Astrocyte of the cerebellum (primary cell): Measurements from ENCODE around the gene CCDC102A.

ENCODE experiments used
- DNase-seq: peaks from one replicate; pipeline ENCODE4 v3.0.0-alpha.2; 2011; ENCODE audit warnings: low read depth
- H3K4me3 ChIP-seq: 2 replicates; pipeline ENCODE4 v1.5.1; 2011; ENCODE audit warnings: mild to moderate bottlenecking, low read depth, low read length, moderate library complexity
- in situ Hi-C: cut with HindIII; loops from 2 replicates; pipeline ENCODE4 v1.10.0; 2017; ENCODE audit warnings: low sequenced_read_pairs
- TF ChIP-seq, protein P1 (sequence below): IDR thresholded peaks from 2 replicates; pipeline ENCODE4 v1.5.1; 2012; ENCODE audit warnings: low read length, low read depth, moderate library complexity, mild to moderate bottlenecking; ENCODE audit errors: missing control alignments

Gene CCDC102A

DNA sequence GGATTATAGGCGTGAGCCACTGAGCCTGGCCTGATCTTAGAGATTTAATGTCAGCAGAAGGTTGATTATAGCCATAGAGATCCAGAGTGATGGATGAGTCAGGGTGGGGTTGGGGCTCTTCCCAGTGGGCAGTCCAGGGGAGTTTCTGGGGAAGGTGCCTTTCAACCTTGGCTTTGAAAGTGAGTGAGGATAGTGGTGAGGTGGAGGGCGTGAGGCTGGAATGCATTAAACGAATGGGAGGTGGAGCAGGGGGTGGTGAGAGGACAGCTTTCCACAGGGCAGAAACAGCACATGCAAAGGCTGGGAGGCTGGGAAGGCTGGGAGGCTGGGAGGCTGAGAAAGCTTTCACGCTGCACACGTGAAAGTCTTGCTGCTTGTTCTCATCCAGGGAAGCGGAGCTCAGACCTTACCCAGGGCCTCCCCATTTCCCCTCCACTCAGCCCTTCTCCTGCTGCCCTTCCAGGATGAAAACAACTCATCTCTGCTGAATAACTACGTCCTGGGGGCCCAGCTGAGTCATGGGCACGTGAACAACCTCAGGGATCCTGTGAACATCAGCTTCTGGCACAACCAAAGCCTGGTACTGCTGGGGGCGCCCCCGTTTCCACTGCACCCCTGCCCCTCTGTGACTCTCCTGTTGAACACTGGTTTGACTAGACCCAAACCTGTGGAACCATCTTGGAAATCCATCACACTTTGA, 28.4 kb upstream of the CCDC102A start:
- in situ Hi-C loops: no loop called here

DNA sequence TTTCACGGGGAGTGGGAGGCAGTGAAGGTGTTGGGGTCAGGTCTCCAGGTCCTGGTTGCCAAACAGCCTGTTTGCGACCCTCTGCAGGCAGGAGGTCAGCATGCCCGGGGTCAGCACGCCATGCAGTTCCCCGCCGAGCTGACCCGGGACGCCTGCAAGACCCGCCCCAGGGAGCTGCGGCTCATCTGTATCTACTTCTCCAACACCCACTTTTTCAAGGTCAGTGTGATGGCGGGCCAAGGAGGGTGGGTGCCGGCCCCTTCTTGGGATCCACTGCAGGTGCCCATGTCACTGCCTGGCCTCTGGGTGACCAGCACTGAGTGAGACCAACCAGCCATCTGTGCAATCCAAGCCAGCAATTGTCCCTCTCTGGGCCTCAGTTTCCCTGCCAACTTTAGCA, 27.4 kb upstream of the CCDC102A start:
- no peak overlapping the region for H3K4me3 ChIP-seq
- TF ChIP-seq, protein P1, sequence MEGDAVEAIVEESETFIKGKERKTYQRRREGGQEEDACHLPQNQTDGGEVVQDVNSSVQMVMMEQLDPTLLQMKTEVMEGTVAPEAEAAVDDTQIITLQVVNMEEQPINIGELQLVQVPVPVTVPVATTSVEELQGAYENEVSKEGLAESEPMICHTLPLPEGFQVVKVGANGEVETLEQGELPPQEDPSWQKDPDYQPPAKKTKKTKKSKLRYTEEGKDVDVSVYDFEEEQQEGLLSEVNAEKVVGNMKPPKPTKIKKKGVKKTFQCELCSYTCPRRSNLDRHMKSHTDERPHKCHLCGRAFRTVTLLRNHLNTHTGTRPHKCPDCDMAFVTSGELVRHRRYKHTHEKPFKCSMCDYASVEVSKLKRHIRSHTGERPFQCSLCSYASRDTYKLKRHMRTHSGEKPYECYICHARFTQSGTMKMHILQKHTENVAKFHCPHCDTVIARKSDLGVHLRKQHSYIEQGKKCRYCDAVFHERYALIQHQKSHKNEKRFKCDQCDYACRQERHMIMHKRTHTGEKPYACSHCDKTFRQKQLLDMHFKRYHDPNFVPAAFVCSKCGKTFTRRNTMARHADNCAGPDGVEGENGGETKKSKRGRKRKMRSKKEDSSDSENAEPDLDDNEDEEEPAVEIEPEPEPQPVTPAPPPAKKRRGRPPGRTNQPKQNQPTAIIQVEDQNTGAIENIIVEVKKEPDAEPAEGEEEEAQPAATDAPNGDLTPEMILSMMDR: no peak
- DNase-seq: no peak
- in situ Hi-C loops: no loop called here

More for the DNA sequence above, 28.4 kb upstream of the CCDC102A start:
- H3K4me3 ChIP-seq: no peak overlapping the region
- TF ChIP-seq, protein P1: no peak
- DNase-seq: no peak

DNA sequence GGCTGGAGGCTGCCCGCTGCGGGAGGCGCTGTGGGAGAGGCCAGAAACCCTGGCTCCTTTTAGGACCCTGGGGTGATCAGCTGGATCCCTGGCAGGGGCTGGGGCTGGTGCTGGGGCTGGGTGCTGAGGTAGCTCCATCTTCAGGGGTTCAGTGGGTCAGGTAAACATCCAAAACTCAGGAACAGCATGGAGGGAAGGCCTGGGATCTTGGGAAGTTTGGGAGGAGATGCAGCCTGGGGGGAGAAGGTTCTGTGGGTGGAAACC, 27.0 kb upstream of the CCDC102A start:
- no peak overlapping the region for H3K4me3 ChIP-seq
- TF ChIP-seq, protein P1: no peak
- no peak for DNase-seq
- in situ Hi-C loops: no loop called here

- no peak overlapping the region for H3K4me3 ChIP-seq
- no peak for DNase-seq
- TF ChIP-seq, protein P1: no peak
- in situ Hi-C loops: no loop called here
Measured at GRCh38 chr16:57562669-57563486, 26.5 kb upstream of the CCDC102A start.

DNA sequence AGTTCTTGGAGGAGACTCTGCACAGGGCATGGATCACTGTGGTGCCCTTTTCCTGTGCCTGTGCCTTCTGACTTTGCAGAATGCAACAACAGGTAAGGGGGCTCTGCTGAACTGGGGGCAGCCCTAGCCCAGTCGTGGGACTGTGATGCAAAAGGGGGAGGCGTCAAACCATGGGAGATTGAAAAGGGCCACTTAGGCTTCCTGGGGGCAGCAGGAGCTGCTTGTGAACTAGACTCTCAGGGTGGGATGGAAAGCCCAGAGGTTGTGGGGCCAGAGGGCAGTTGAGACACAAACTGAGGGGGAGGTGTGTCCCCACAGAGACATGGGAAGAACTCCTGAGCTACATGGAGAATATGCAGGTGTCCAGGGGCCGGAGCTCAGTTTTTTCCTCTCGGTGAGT, 25.7 kb upstream of the CCDC102A start:
- DNase-seq: no peak
- H3K4me3 ChIP-seq: no peak overlapping the region
- TF ChIP-seq, protein P1: no peak
- in situ Hi-C loops: no loop called here

- TF ChIP-seq, protein P1: no peak
- no peak for DNase-seq
- in situ Hi-C loops: no loop called here
- H3K4me3 ChIP-seq: no peak overlapping the region
Measured at GRCh38 chr16:57559072-57559790, 22.9 kb upstream of the CCDC102A start.
